ENCODE data around the gene ZNF503. TPM values are rescaled to one million over a fixed set of nuclear protein-coding genes. Genes with fewer than 3 reads are reported as not detected.

The ZNF503 gene
- total and polyA plus RNA-seq, 2 of the 8 experiments (the other 6 are each of a cell fraction or from before 2014, with no cell fraction given) = 0.03 to 0.13 TPM

DNA sequence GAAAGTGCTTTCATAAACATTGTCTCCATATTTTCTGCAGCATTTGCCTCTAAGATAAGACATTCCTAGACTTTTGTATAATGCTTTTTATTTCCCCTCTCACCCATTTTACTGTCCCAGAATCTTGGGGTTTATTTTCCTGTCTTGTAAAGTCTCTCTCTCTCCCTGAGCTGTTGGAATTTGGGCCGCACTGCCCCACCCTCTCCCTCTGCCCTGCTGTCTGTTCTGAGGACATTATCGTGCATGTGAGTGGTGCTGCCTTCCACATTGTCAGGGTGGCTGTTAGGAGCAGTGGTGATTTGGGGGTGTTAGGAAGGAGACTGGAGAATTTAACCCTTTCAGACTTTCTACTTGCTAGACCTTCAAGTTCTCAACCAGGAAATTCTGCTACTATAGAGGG is 46.6 kb upstream of the ZNF503 start:
- POLR2A ChIA-PET (ENCODE audit: partially characterized antibody) = no interaction called here
- no peak for FAIRE-seq

More for the DNA sequence above, 46.6 kb upstream of the ZNF503 start:
- H2AFZ ChIP-seq (ENCODE audit: low read length) = no peak overlapping the region
- H3K9ac ChIP-seq (replicated peaks in 1 of 4; ENCODE audit: extremely low read depth in 1 of 4, low read depth in 3 of 4, low read length in 3 of 4) = no peak overlapping the region
- H3K27ac ChIP-seq (ENCODE audit: low read depth, low read length) = no peak overlapping the region
- peaks cover 0 to 3% of the 10 kb centered on the region in 2 experiments for H4K20me1 ChIP-seq (replicated peaks in 1 of 2; ENCODE audit: control insufficient read depth in 1 of 2, insufficient read depth in 2 of 2, low read length in 2 of 2)
- no peak overlapping the region for H3K4me3 ChIP-seq (ENCODE audit: extremely low read depth in 1 of 4, insufficient read depth in 2 of 4, low read depth in 3 of 4, low read length in 4 of 4)
- DNase-seq (ENCODE audit: low read depth in 1 of 2, low spot score in 2 of 2) = no peak
- no peak overlapping the region for H2BK15ac ChIP-seq (ENCODE audit: low read length)
- peaks cover 8 to 20% (median 17%) of the 10 kb centered on the region in 4 experiments for H3K4me1 ChIP-seq (replicated peaks in 1 of 4; ENCODE audit: control insufficient read depth in 3 of 4, insufficient read depth in 4 of 4, low read length in 3 of 4)
- no peak overlapping the region for H2BK5ac ChIP-seq (ENCODE audit: low read depth, low read length)
- H3K23me2 ChIP-seq (ENCODE audit: low read depth, low read length) = peaks cover 4% of the 10 kb centered on the region; the same call in 1 of the 2 replicates
- H4K5ac ChIP-seq (ENCODE audit: insufficient read length, low read depth, low read length) = no peak overlapping the region
- CTCF ChIA-PET (ENCODE audit: partially characterized antibody) = interaction anchor here (1.2 kb wide), 1 partner anchor 24 kb away, joined by 3 read pairs; no protein-coding TSS in a partner anchor
- no peak overlapping the region for H4K8ac ChIP-seq (ENCODE audit: extremely low read depth, insufficient read depth, low read length)
- H3K23ac ChIP-seq (ENCODE audit: insufficient read length) = no peak overlapping the region
- H3K27me3 ChIP-seq (replicated peaks in 1 of 4; ENCODE audit: control insufficient read depth in 3 of 4, extremely low read depth in 1 of 4, insufficient read depth in 3 of 4, low read length in 3 of 4) = peaks cover 0 to 26% (median 20%) of the 10 kb centered on the region in 4 experiments; a peak in 6 of 7 replicates
- no peaks in the 10 kb centered on the region for H3K79me1 ChIP-seq (ENCODE audit: low read depth, low read length)
- H4K91ac ChIP-seq (replicated peaks; ENCODE audit: insufficient read length, low read length) = no peak overlapping the region
- no peaks in the 10 kb centered on the region for H3K79me2 ChIP-seq (ENCODE audit: control insufficient read depth in 1 of 2, insufficient read depth in 2 of 2, low read length in 2 of 2)
- H3K18ac ChIP-seq (ENCODE audit: extremely low read depth, low read length) = no peak overlapping the region
- no peak for TF ChIP-seq KDM4A (IDR thresholded peaks at IDR 0.05; ENCODE audit: low read depth, low read length, severe bottlenecking)
- TF ChIP-seq KDM5A (IDR thresholded peaks at IDR 0.05; ENCODE audit: low read length) = no peak
- no peak for TF ChIP-seq ZNF274 (IDR thresholded peaks at IDR 0.05; ENCODE audit: borderline replicate concordance, extremely low read depth, low read length)
- no peak for TF ChIP-seq EP300 (IDR thresholded peaks at IDR 0.05; ENCODE audit: borderline replicate concordance in 1 of 2, low read depth in 2 of 2, low read length in 2 of 2)
- no peak for TF ChIP-seq TEAD4 (IDR thresholded peaks at IDR 0.05; ENCODE audit: low read depth, low read length)
- no peak for TF ChIP-seq RNF2 (IDR thresholded peaks at IDR 0.05; ENCODE audit: borderline replicate concordance, low read depth, low read length, missing control alignments, poor library complexity, severe bottlenecking)
- no peak for TF ChIP-seq CREB1 (IDR thresholded peaks at IDR 0.05)
- TF ChIP-seq SAP30 (IDR thresholded peaks at IDR 0.05; ENCODE audit: insufficient read depth, insufficient replicate concordance, low read length) = no peak
- TF ChIP-seq HDAC2 (IDR thresholded peaks at IDR 0.05; ENCODE audit: borderline replicate concordance in 1 of 2, low read depth in 2 of 2, low read length in 2 of 2) = no peak
- TF ChIP-seq NRF1 (IDR thresholded peaks at IDR 0.05; ENCODE audit: low read depth, low read length) = no peak
- TF ChIP-seq CBX8 (IDR thresholded peaks at IDR 0.05; ENCODE audit: borderline replicate concordance, low read depth, low read length) = no peak
- no peak for TF ChIP-seq EGR1 (IDR thresholded peaks at IDR 0.05; ENCODE audit: borderline replicate concordance, low read depth, low read length)
- H2AK5ac ChIP-seq (ENCODE audit: low read depth, low read length) = no peak overlapping the region
- no peak overlapping the region for H3K56ac ChIP-seq (replicated peaks; ENCODE audit: insufficient read length, low read depth, low read length)
- no peak overlapping the region for H2BK12ac ChIP-seq (ENCODE audit: low read depth, low read length)
- H2BK120ac ChIP-seq (replicated peaks; ENCODE audit: low read depth, low read length) = no peak overlapping the region
- no peak overlapping the region for H3K4me2 ChIP-seq (ENCODE audit: insufficient read depth in 1 of 2, low read depth in 2 of 2, low read length in 2 of 2)
- H3K36me3 ChIP-seq (ENCODE audit: control insufficient read depth in 2 of 4, insufficient read depth in 4 of 4, low read length in 3 of 4) = no peaks in the 10 kb centered on the region
- no peak overlapping the region for H3K14ac ChIP-seq (ENCODE audit: insufficient read length)
- peaks cover 6 to 8% of the 10 kb centered on the region in 2 experiments; a peak in 2 of 4 replicates for H3K9me3 ChIP-seq (ENCODE audit: insufficient read depth in 2 of 2, low read depth in 1 of 2, low read length in 1 of 2)
- WGBS, 2 experiments (ENCODE audit: extremely low coverage in 1 of 2, insufficient coverage in 1 of 2, insufficient read length in 1 of 2, insufficient replicate concordance in 2 of 2, low coverage in 1 of 2, low lambda C conversion rate in 2 of 2, missing lambda C conversion rate in 1 of 2) = 77% methylated on average over 2 of the region's 2 CpGs; no CpG with 5 or more reads in 1 of the 2 experiments
- H2BK20ac ChIP-seq (ENCODE audit: low read length) = no peak overlapping the region
- H3K4ac ChIP-seq (replicated peaks; ENCODE audit: insufficient read length, low read depth, low read length) = no peak overlapping the region
